ENCODE results near the gene PKN3. TPM values are rescaled to one million over a fixed set of nuclear protein-coding genes. Genes with fewer than 3 reads are reported as not detected.

PKN3 gene
- total and polyA plus RNA-seq, 9 of the 15 experiments (the other 6 are each of a cell fraction or from before 2014, with no cell fraction given), result 0.82 to 49.2 (median 19.7) TPM

DNA sequence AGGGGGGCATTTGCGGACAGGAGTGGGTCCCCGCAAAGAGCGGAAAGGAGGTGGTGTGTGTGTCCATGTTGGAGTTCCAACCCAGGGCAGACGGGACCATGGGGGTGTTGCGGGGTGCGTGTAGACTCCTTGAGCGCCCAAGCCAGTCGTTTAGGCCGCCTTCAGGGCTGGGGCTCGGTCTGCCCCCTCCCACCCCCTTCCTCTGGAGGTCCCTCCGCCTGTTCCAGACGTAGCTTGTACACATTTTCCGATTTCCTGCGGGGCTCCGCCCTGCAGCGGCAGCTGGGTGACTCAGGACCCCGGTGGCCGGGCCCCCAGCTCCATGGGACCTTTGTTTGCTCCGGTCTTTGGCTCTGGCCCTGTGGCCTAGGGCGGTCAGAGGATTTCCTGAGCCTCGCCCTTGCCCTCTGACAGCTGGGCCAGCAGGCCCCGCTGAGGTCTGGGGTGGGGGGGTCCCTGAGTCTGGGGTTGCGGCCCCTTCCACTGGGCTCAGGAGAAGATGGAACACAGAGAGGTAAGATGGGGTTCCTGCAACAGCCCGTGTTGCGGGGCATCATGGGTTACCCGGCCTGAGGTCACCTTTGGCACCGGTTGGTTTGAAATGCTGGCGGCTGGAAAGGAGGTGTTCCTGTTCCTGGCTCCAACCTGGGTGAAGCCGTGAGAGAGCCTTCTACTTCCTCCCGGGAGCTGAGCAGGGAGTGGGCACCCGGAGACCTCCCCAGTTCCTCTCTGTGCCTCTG, 1.5 kb downstream of the PKN3 start (continued):
- TF ChIP-seq, protein P1, sequence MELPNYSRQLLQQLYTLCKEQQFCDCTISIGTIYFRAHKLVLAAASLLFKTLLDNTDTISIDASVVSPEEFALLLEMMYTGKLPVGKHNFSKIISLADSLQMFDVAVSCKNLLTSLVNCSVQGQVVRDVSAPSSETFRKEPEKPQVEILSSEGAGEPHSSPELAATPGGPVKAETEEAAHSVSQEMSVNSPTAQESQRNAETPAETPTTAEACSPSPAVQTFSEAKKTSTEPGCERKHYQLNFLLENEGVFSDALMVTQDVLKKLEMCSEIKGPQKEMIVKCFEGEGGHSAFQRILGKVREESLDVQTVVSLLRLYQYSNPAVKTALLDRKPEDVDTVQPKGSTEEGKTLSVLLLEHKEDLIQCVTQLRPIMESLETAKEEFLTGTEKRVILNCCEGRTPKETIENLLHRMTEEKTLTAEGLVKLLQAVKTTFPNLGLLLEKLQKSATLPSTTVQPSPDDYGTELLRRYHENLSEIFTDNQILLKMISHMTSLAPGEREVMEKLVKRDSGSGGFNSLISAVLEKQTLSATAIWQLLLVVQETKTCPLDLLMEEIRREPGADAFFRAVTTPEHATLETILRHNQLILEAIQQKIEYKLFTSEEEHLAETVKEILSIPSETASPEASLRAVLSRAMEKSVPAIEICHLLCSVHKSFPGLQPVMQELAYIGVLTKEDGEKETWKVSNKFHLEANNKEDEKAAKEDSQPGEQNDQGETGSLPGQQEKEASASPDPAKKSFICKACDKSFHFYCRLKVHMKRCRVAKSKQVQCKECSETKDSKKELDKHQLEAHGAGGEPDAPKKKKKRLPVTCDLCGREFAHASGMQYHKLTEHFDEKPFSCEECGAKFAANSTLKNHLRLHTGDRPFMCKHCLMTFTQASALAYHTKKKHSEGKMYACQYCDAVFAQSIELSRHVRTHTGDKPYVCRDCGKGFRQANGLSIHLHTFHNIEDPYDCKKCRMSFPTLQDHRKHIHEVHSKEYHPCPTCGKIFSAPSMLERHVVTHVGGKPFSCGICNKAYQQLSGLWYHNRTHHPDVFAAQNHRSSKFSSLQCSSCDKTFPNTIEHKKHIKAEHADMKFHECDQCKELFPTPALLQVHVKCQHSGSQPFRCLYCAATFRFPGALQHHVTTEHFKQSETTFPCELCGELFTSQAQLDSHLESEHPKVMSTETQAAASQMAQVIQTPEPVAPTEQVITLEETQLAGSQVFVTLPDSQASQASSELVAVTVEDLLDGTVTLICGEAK (IDR thresholded peaks at IDR 0.05), result no peak
- TF ChIP-seq, protein P1 (CRISPR knock-in tag; IDR thresholded peaks at IDR 0.05), result no peak
- peak; percentile 71; the same call in 1 of the 2 replicates for TF ChIP-seq ZBTB1 (CRISPR knock-in tag; IDR thresholded peaks at IDR 0.05; ENCODE audit: borderline replicate concordance, low read depth)
- TF ChIP-seq XRCC5 (IDR thresholded peaks at IDR 0.05; ENCODE audit: low read depth, low read length), result no peak
- peak; percentile 8 for TF ChIP-seq POLR2G (IDR thresholded peaks at IDR 0.05; ENCODE audit: low read depth, low read length)
- no peak for TF ChIP-seq TAL1 (IDR thresholded peaks at IDR 0.05)
- 0 out of 2 replicates have a peak, but pooled peaks have one; percentile 8 for TF ChIP-seq ZNF12 (CRISPR knock-in tag; IDR thresholded peaks at IDR 0.05)
- no peak for TF ChIP-seq SNRNP70 (optimal IDR thresholded peaks at IDR 0.05; ENCODE audit: low read depth, low read length)
- 0 out of 4 replicates have a peak, but pooled peaks of 1 of the 2 experiments have one; percentile 4 for TF ChIP-seq NRF1 (conservative IDR thresholded peaks at IDR 0.05 in 1 of 2, IDR thresholded peaks at IDR 0.05 in 1 of 2)
- TF ChIP-seq PHF20 (IDR thresholded peaks at IDR 0.05; ENCODE audit: partially characterized antibody), result no peak
- TF ChIP-seq CXXC5 (CRISPR knock-in tag; IDR thresholded peaks at IDR 0.05), result no peak
- TF ChIP-seq, protein P2, sequence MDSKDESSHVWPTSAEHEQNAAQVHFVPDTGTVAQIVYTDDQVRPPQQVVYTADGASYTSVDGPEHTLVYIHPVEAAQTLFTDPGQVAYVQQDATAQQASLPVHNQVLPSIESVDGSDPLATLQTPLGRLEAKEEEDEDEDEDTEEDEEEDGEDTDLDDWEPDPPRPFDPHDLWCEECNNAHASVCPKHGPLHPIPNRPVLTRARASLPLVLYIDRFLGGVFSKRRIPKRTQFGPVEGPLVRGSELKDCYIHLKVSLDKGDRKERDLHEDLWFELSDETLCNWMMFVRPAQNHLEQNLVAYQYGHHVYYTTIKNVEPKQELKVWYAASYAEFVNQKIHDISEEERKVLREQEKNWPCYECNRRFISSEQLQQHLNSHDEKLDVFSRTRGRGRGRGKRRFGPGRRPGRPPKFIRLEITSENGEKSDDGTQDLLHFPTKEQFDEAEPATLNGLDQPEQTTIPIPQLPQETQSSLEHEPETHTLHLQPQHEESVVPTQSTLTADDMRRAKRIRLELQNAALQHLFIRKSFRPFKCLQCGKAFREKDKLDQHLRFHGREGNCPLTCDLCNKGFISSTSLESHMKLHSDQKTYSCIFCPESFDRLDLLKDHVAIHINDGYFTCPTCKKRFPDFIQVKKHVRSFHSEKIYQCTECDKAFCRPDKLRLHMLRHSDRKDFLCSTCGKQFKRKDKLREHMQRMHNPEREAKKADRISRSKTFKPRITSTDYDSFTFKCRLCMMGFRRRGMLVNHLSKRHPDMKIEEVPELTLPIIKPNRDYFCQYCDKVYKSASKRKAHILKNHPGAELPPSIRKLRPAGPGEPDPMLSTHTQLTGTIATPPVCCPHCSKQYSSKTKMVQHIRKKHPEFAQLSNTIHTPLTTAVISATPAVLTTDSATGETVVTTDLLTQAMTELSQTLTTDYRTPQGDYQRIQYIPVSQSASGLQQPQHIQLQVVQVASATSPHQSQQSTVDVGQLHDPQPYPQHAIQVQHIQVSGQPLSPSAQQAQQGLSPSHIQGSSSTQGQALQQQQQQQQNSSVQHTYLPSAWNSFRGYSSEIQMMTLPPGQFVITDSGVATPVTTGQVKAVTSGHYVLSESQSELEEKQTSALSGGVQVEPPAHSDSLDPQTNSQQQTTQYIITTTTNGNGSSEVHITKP (IDR thresholded peaks at IDR 0.05; ENCODE audit: partially characterized antibody), result peak; percentile 33
- TF ChIP-seq PCBP1 (IDR thresholded peaks at IDR 0.05; ENCODE audit: low read depth, low read length, poor library complexity, severe bottlenecking), result peak; percentile 12
- TF ChIP-seq BRF1 (IDR thresholded peaks at IDR 0.05; ENCODE audit: borderline replicate concordance, extremely low read depth, insufficient read length), result no peak
- TF ChIP-seq ZNF263 (CRISPR knock-in tag; IDR thresholded peaks at IDR 0.05; ENCODE audit: borderline replicate concordance), result peak; percentile 39; the same call in 1 of the 2 replicates

Data from K562 (cell line).